HepG2 (cell line): ENCODE results near the gene PRKCSH. TPM values are rescaled to one million over a fixed set of nuclear protein-coding genes. Genes with fewer than 3 reads are reported as not detected.
A peak's percentile ranks its signal among the peaks of the same experiment; 100 is the strongest.

Source experiments
- ARNTL ChIP-seq: sonication (generic); formaldehyde crosslinking; IDR thresholded peaks from 2 replicates; pipeline ENCODE4 v1.4.0; 2020; ENCODE audit warnings: mild to moderate bottlenecking, missing genetic modification reagents
- BCL6 ChIP-seq: IDR thresholded peaks from 2 replicates; pipeline ENCODE4 v1.6.1; 2016; ENCODE audit warnings: missing genetic modification reagents, missing compliant biosample characterization
- CBX5 ChIP-seq: sonication (generic); formaldehyde crosslinking; IDR thresholded peaks from 2 replicates; pipeline ENCODE4 v1.4.0; 2020; ENCODE audit warnings: missing genetic modification reagents, borderline replicate concordance
- GABPA ChIP-seq, 2 experiments: IDR thresholded peaks; 2 replicates each; pipeline ENCODE4 v1.6.1; 2011 to 2016; ENCODE audit warnings: low read depth in 2 of 2, low read length in 1 of 2, missing biosample characterization in 1 of 2, missing genetic modification characterization in 1 of 2
- HNRNPLL ChIP-seq: fragments of 200-400 bp; formaldehyde crosslinking; IDR thresholded peaks from 2 replicates; pipeline ENCODE4 v1.6.1; 2017; ENCODE audit warnings: mild to moderate bottlenecking, low read depth, low read length; ENCODE audit not compliant: poor library complexity, severe bottlenecking
- KAT8 ChIP-seq: IDR thresholded peaks from 2 replicates; pipeline ENCODE4 v1.6.1; 2016; ENCODE audit warnings: missing genetic modification reagents, missing compliant biosample characterization
- MLX ChIP-seq: IDR thresholded peaks from 2 replicates; pipeline ENCODE4 v1.6.1; 2016
- MXD4 ChIP-seq: IDR thresholded peaks from 2 replicates; pipeline ENCODE4 v1.6.1; 2016; ENCODE audit warnings: mild to moderate bottlenecking, missing biosample characterization, missing genetic modification reagents
- NPAS2 ChIP-seq: sonication (generic); formaldehyde crosslinking; IDR thresholded peaks from 2 replicates; pipeline ENCODE4 v1.8.0; 2022; ENCODE audit warnings: mild to moderate bottlenecking, missing genetic modification reagents, borderline replicate concordance
- PHF20 ChIP-seq: sonication (generic); formaldehyde crosslinking; IDR thresholded peaks from 2 replicates; pipeline ENCODE4 v1.5.0; 2020; ENCODE audit warnings: mild to moderate bottlenecking, missing genetic modification reagents
- RBFOX2 ChIP-seq: fragments of 200-400 bp; formaldehyde crosslinking; IDR thresholded peaks from 2 replicates; pipeline ENCODE4 v1.6.1; 2017; ENCODE audit warnings: low read depth, mild to moderate bottlenecking, low read length
- SOX13 ChIP-seq, 3 experiments: fragments of 450-650 bp in 1 of 3; sonication (generic) in 1 of 3; formaldehyde crosslinking in 1 of 3; IDR thresholded peaks in 2 of 3; conservative IDR thresholded peaks in 1 of 3; 2 replicates each; pipeline versions ENCODE4 v1.5.0 to v1.6.1; 2016 to 2020; ENCODE audit warnings: antibody characterized with exemption in 1 of 3, mild to moderate bottlenecking in 1 of 3, missing compliant biosample characterization in 1 of 3, missing genetic modification reagents in 1 of 3, moderate library complexity in 1 of 3
- SRF ChIP-seq: IDR thresholded peaks from 2 replicates; pipeline ENCODE4 v1.6.1; 2011; ENCODE audit warnings: mild to moderate bottlenecking, low read depth, low read length, moderate library complexity
- ZIK1 ChIP-seq: sonication (generic); formaldehyde crosslinking; IDR thresholded peaks from 2 replicates; pipeline ENCODE4 v1.5.0; 2020; ENCODE audit warnings: mild to moderate bottlenecking, low read depth, missing genetic modification reagents, borderline replicate concordance
- ZNF251 ChIP-seq: sonication (generic); formaldehyde crosslinking; IDR thresholded peaks from 2 replicates; pipeline ENCODE4 v1.9.0; 2021; ENCODE audit warnings: mild to moderate bottlenecking, missing genetic modification reagents
- ZNF772 ChIP-seq: sonication (generic); formaldehyde crosslinking; IDR thresholded peaks from 2 replicates; pipeline ENCODE4 v1.5.0; 2020; ENCODE audit warnings: mild to moderate bottlenecking, missing genetic modification reagents
- ZSCAN31 ChIP-seq: sonication (generic); formaldehyde crosslinking; IDR thresholded peaks from 2 replicates; pipeline ENCODE4 v1.5.0; 2020; ENCODE audit warnings: low read depth, mild to moderate bottlenecking, missing genetic modification reagents
- polyA plus RNA-seq, 8 experiments: library from polyadenylated mRNA; depleted of rRNA in 3 of 8; stranded (reverse) in 7 of 8; unstranded in 1 of 8; fragments of >200 nt; fragmentation: Illumina TruSeq in 4 of 8; extraction: Trizol in 4 of 8; gene quantifications; 2 replicates each; pipeline versions ENCODE4 v1.2.1 to v1.2.3, GENCODE V29; 2011 to 2016; ENCODE audit warnings: low read depth in 4 of 8, missing spikeins in 1 of 8, mixed read lengths in 1 of 8; ENCODE audit not compliant: insufficient read depth in 1 of 8
- total RNA-seq, 5 experiments: library from RNA; depleted of rRNA; stranded (reverse); fragments of >200 nt; fragmentation: Illumina TruSeq; extraction: Trizol; gene quantifications; 2 replicates each; pipeline ENCODE4 v1.2.3, GENCODE V29; 2016; ENCODE audit warnings: low read depth in 1 of 5
- TF ChIP-seq, protein P1 (sequence below), 2 experiments: fragments of 450-650 bp in 1 of 2; sonication (generic) in 1 of 2; formaldehyde crosslinking in 1 of 2; IDR thresholded peaks; 2 replicates each; pipeline versions ENCODE4 v1.6.1 to v1.8.0; 2016 to 2022; ENCODE audit warnings: antibody characterized with exemption in 1 of 2, mild to moderate bottlenecking in 1 of 2, missing genetic modification reagents in 1 of 2

The PRKCSH gene
- total and polyA plus RNA-seq, 2 of the 13 experiments (the other 11 are each of a cell fraction or from before 2014, with no cell fraction given): 85.1 to 125 TPM

- TF ChIP-seq, protein P1, sequence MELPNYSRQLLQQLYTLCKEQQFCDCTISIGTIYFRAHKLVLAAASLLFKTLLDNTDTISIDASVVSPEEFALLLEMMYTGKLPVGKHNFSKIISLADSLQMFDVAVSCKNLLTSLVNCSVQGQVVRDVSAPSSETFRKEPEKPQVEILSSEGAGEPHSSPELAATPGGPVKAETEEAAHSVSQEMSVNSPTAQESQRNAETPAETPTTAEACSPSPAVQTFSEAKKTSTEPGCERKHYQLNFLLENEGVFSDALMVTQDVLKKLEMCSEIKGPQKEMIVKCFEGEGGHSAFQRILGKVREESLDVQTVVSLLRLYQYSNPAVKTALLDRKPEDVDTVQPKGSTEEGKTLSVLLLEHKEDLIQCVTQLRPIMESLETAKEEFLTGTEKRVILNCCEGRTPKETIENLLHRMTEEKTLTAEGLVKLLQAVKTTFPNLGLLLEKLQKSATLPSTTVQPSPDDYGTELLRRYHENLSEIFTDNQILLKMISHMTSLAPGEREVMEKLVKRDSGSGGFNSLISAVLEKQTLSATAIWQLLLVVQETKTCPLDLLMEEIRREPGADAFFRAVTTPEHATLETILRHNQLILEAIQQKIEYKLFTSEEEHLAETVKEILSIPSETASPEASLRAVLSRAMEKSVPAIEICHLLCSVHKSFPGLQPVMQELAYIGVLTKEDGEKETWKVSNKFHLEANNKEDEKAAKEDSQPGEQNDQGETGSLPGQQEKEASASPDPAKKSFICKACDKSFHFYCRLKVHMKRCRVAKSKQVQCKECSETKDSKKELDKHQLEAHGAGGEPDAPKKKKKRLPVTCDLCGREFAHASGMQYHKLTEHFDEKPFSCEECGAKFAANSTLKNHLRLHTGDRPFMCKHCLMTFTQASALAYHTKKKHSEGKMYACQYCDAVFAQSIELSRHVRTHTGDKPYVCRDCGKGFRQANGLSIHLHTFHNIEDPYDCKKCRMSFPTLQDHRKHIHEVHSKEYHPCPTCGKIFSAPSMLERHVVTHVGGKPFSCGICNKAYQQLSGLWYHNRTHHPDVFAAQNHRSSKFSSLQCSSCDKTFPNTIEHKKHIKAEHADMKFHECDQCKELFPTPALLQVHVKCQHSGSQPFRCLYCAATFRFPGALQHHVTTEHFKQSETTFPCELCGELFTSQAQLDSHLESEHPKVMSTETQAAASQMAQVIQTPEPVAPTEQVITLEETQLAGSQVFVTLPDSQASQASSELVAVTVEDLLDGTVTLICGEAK (IDR thresholded peaks at IDR 0.05): peak; percentile 84
- TF ChIP-seq, protein P1 (CRISPR knock-in tag; IDR thresholded peaks at IDR 0.05): peak; percentile 54; the same call in 1 of the 2 replicates
- TF ChIP-seq ARNTL (CRISPR knock-in tag): 0 out of 2 replicates have a peak, but pooled peaks have one; percentile 18
- TF ChIP-seq NPAS2 (CRISPR knock-in tag): no peak
- TF ChIP-seq CBX5 (CRISPR knock-in tag): 0 out of 2 replicates have a peak, but pooled peaks have one; percentile 42
- TF ChIP-seq SOX13 (IDR thresholded peaks at IDR 0.05): peak; percentile 36; the same call in 1 of the 2 replicates
- TF ChIP-seq SOX13 (CRISPR knock-in tag; conservative IDR thresholded peaks at IDR 0.05 in 1 of 2, IDR thresholded peaks at IDR 0.05 in 1 of 2): peak in 1 of 2 experiments; percentile 23; a peak in 2 of 4 replicates
- peak; percentile 87 for TF ChIP-seq PHF20 (CRISPR knock-in tag)
- peak; percentile 61 for TF ChIP-seq HNRNPLL
- no peak for TF ChIP-seq ZIK1 (CRISPR knock-in tag)
- peak; percentile 81 for TF ChIP-seq ZNF772 (CRISPR knock-in tag)
- peak; percentile 63 for TF ChIP-seq BCL6
- TF ChIP-seq RBFOX2: peak; percentile 51; the same call in 1 of the 2 replicates
- TF ChIP-seq ZNF251: no peak
- TF ChIP-seq MXD4: 0 out of 2 replicates have a peak, but pooled peaks have one; percentile 39
- TF ChIP-seq KAT8 (CRISPR knock-in tag): peak; percentile 98
- peak; percentile 54 for TF ChIP-seq ZSCAN31 (CRISPR knock-in tag)
- TF ChIP-seq MLX: peak; percentile 28; the same call in 1 of the 2 replicates
- peak; percentile 93 for TF ChIP-seq GABPA (IDR thresholded peaks at IDR 0.05; ENCODE audit: low read depth, low read length)
- TF ChIP-seq GABPA (CRISPR knock-in tag; IDR thresholded peaks at IDR 0.05; ENCODE audit: low read depth): peak; percentile 99
- TF ChIP-seq SRF: 0 out of 2 replicates have a peak, but pooled peaks have one; percentile 4
These were observed at the start of gene PRKCSH, which contains the start of gene ODAD3 (continued) for GRCh38 chr19:11435057-11435832.
